GM19043 (cell line): ENCODE data around the gene ZNF444.
"Not testable (repeated sequence)": the region's sequence is repeated elsewhere in the genome, so short reads cannot be mapped to it uniquely, and the experiment has no call there.

Experiments used
- ATAC-seq: cut with Tn5 transposase; IDR thresholded peaks from one replicate; pipeline ENCODE4 v1.9.1; 2021; ENCODE audit warnings: low read depth; ENCODE audit not compliant: unreplicated experiment

ZNF444 gene

GRCh38 chr19:56140583-56141416, at the start of gene ZNF444:
Gene ZNF444, plus strand, starts transcription at chr19:56141287. Its CDS starts 5,625 bp downstream, at chr19:56146912.
- ATAC-seq = peak; percentile 87

- no peak for ATAC-seq
These were observed 49.1 kb upstream of the ZNF444 start for GRCh38 chr19:56091751-56092546.

GRCh38 chr19:56092685-56093631, 48.1 kb upstream of the ZNF444 start:
- no peak for ATAC-seq

DNA sequence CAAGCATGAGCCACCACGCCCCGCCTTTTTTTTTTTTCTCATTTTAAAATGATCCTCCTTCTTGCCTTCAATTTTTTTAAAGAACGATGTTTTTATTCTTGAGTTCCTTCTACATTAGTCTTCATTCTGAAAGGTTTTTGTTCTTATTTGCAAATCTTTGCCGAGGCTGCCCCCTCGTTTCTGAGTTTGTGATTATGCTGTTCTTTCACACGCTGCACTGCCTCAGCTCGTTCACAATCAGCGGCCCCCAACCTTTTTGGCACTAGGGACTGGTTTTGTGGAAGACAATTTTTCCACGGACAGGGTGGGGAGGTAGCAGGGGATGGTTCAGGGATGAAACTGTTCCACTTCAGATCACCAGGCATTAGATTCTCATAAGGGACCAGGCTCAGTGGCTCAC, 46.6 kb upstream of the ZNF444 start:
- no peak for ATAC-seq

DNA sequence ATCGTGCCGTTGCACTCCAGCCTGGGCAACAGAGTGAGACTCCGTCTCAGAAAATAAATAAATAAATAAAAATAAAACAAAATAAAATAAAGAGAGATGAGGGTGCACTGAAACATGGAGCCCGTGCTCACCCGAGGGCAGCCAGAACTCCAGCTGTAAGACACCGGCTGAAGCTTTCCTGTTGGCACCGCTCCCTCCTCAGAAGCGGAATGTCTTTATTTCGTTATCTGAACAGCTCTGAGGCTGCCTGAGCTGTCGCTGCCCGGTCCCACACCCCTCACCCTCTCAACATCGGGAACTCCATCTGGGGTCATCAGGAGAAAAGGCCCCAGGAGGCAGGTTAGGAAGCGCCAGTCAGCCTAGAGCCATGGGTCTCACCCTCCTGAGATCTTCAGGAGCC, 44.4 kb upstream of the ZNF444 start:
- ATAC-seq = no peak

DNA sequence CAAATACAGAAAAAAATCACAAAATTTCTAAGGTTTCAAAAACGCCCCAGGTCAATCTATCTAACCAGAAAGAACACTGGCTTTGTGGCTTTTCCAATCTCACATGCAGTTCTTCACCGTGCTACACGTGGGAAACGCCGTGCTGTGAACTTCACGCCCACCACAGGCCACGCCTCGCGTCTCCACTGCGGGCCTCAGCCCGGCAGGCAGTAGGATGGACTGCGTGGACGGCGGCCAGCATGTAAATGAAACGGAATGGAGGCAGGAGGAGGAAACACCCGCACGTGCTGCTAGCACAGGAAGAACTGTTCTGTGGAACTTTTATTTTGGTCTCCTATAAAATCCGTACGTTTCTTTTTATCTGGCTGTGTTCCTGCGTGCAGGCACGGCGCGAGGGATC, 43.8 kb upstream of the ZNF444 start:
- ATAC-seq = no peak

GRCh38 chr19:56097776-56098175, 43.3 kb upstream of the ZNF444 start:
- no peak for ATAC-seq

DNA sequence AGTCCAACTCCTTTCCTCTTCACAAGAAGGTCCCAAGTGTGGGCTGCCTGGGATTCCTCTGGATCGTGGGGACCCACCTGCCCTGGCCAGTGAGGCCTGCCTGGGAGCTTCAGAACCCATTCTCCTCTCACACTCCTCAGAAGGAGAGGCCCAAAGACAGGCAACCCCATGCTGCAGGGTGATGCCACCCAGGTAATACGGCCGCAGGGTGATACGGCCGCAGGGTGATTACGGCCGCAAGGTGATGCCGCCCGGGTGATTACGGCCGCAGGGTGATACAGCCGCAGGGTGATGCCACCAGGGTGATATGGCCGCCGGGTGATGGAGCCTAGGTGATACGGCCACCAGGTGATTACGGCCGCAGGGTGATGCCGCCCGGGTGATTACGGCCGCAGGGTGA, 42.9 kb upstream of the ZNF444 start:
- ATAC-seq = not testable (repeated sequence)

DNA sequence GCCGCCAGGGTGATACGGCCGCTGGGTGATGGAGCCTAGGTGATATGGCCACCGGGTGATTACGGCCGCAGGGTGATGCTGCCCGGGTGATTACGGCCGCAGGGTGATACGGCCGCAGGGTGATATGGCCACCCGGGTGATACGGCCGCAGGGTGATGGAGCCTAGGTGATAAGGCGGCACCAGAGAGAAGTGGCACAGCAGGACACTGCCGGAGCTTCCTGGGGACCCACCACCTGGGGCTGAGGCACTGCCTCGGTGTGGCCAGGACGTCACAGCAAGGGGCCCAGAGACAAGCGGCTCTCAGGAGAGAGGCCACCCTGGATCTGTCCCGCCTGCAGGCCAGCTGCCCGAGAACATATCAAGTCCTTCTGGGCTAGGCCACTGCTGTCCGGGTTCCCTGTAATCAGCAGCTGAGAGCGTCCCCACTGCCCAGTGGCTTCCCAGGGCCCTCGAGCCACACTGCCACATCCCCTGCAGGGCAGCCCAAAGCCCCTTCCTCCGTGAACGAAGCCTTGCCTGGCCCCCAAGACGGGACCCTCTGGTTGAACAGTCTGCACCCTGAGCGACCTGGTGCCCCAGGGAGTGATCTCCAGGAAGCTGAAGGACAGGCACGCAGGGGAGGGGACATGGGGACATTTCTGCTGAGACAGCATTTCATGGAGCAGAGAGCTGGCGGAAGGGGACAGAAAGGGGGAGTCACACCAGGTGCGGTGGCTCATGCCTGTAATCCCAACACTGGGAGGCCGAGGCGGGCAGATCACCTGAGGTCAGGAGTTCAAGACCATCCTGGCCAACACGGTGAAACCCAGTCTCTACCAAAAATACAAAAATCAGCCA, 42.1 kb upstream of the ZNF444 start:
- no peak for ATAC-seq

- no peak for ATAC-seq
These were observed 41.2 kb upstream of the ZNF444 start for GRCh38 chr19:56099638-56100539.

DNA sequence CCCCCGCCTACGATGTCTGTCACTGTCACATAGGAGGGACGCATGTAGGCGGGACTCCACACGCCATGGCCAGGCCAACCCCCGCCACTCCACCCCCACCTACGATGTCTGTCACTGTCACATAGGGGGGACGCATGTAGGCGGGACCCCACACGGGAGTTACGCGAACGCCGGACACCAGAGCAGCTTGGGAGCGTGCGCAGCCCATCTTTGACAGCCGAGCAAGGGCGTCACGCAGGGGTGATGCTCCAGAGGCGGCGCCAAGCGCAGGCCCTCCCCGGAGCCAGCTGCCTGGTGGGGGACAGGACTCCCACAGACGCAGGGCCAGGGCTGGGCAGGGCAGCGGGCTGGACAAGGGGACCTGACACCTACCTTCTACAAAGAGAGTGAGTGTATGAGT, 40.0 kb upstream of the ZNF444 start:
- ATAC-seq = no peak

DNA sequence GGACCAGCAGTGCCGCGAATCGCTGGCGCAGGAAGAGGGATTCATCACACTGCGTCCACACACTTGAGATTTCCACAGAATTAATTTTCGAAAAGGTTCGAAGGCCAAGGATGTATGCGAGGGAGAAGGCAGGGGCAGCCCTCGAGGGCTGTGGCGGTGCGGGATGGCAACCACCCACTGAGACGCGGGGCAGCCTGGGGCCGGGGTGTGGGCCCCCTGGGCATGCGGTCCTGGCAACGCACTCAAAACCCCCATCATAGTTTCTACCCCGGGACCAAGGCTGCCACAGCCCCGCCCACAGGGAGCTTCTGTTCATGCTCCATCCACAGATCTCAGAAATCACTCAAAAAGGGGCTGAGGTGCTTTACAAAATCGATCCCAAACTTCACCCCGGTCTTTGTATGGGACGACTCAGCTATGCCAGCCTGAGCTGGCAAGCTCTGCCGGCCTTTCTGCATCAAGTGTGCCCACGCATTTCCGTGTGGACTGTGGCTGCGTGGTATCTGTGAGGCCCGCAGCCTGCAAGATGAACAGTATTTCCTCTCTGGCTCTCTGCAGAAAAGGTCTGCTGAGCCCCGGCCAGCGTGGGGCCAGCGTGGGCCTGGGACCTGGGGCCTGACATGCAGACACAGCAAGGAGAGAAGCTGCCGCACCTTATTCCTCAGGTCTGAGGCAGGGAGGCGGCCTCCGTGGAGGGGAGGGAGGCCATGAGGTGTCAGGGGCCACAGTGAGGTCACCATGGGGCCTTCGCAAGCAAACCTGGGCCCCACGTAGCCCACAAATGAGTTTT, 39.1 kb upstream of the ZNF444 start:
- ATAC-seq = no peak

DNA sequence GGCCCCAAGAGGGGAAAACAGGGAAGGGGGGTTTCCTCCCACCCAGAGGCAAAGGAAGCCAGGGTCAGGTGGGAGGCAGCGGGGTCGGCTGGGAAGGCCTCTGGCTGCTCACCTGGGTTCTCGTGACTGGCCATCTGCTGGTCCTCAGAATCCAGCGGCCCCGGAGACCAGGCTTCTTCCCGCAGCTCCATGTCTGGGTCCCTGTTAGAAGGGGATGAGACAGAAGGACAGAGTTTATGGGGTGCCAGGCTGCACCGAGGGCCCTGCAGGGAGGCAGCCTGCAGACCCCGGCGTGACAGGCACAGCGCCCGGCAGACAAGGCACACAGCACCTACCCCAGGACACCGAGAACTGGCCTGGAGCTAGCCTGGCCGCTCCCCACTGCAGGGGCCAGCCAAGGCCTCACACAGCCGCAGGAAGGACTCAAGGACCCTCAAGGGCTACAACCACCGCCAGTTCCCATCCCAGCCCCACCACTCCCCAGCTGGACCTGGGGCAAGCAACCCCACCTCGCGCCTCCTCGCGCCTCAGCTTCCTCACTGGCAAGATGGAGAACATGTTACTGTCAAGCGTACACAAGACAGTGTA, 38.0 kb upstream of the ZNF444 start:
- ATAC-seq = no peak

GRCh38 chr19:56104423-56104822, 36.7 kb upstream of the ZNF444 start:
- ATAC-seq = no peak

- ATAC-seq = no peak
These were observed 35.9 kb upstream of the ZNF444 start for GRCh38 chr19:56105090-56105701.

DNA sequence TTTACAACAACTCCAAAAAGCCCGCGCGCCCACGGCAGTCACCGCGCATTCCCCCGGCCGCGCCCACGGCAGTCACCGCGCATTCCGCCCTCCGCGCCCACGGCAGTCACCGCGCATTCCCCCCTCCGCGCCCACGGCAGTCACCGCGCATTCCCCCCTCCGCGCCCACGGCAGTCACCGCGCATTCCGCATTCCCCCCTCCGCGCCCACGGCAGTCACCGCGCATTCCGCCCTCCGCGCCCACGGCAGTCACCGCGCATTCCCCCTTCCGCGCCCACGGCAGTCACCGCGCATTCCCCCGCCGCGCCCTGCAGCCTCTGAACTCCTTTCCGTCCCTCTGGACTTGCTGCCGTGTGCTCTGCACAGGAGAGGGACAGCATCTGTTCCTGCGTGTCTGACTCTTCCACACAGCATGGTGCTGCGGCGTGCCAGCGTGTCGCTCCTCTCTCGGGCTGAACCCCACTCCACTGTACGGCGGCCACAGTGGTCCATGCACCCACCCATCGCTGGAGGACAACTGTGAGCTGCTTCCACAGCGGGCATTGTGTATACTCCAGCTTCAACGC, 35.2 kb upstream of the ZNF444 start:
- not testable (repeated sequence) for ATAC-seq

GRCh38 chr19:56106397-56106849, 34.7 kb upstream of the ZNF444 start:
- ATAC-seq = no peak
